H1 (cell line): Measurements from ENCODE around the gene CDKN1A. TPM values are rescaled to one million over a fixed set of nuclear protein-coding genes. Genes with fewer than 3 reads are reported as not detected.

Experiments
- CTCF ChIA-PET: fragments of 300-600 bp; sonication (Branson Sonifier 250); formaldehyde crosslinking; loops from one replicate; lab custom pipeline; 2021; ENCODE audit not compliant: partially characterized antibody; lab: Charles Lee
- POLR2A ChIA-PET: fragments of 300-600 bp; sonication (Branson Sonifier 250); formaldehyde crosslinking; loops from one replicate; lab custom pipeline; 2021; ENCODE audit warnings: inconsistent platforms; ENCODE audit not compliant: partially characterized antibody; lab: Charles Lee
- DNase-seq, 2 experiments: peaks; one replicate each; pipeline versions ENCODE4 v3.0.0 to v3.0.0-alpha.2; 2010 to 2022; ENCODE audit warnings: low spot score in 2 of 2, low read depth in 1 of 2, mixed read lengths in 1 of 2
- FAIRE-seq: peaks from 2 replicates; lab custom pipeline; 2011; peaks lifted over from hg19 to GRCh38; lab: Jason Lieb, UNC
- H2AFZ ChIP-seq: 2 replicates; pipeline ENCODE4 v1.8.1; 2012; ENCODE audit warnings: low read length, inconsistent platforms
- H2AK5ac ChIP-seq: 2 replicates; pipeline ENCODE4 v1.6.1; 2013; ENCODE audit warnings: low read depth, low read length
- H2BK120ac ChIP-seq: replicated peaks from 2 replicates; pipeline ENCODE3; 2013; ENCODE audit warnings: low read depth, low read length, inconsistent platforms
- H2BK12ac ChIP-seq: 2 replicates; pipeline ENCODE4 v1.6.1; 2013; ENCODE audit warnings: low read depth, low read length
- H2BK15ac ChIP-seq: 2 replicates; pipeline ENCODE4 v1.6.1; 2013; ENCODE audit warnings: low read length
- H2BK20ac ChIP-seq: 2 replicates; pipeline ENCODE4 v1.6.1; 2013; ENCODE audit warnings: low read length
- H2BK5ac ChIP-seq: 2 replicates; pipeline ENCODE4 v1.6.1; 2013; ENCODE audit warnings: low read depth, low read length
- H3K14ac ChIP-seq: 2 replicates; pipeline ENCODE4 v1.6.1; 2013; ENCODE audit warnings: inconsistent platforms; ENCODE audit not compliant: insufficient read length
- H3K18ac ChIP-seq: 2 replicates; pipeline ENCODE4 v1.6.1; 2013; ENCODE audit warnings: low read length; ENCODE audit errors: extremely low read depth
- H3K23ac ChIP-seq: 2 replicates; pipeline ENCODE4 v1.6.1; 2013; ENCODE audit warnings: inconsistent platforms; ENCODE audit not compliant: insufficient read length
- H3K23me2 ChIP-seq: 2 replicates; pipeline ENCODE4 v1.6.1; 2013; ENCODE audit warnings: low read depth, low read length
- H3K27ac ChIP-seq: 2 replicates; pipeline ENCODE4 v1.6.1; 2011; ENCODE audit warnings: low read depth, low read length, inconsistent platforms
- H3K27me3 ChIP-seq, 4 experiments: replicated peaks in 1 of 4; 1 replicate in 1 of 4; 2 replicates in 3 of 4; pipeline versions ENCODE4 v1.6.1 to v1.8.1; 2011 to 2013; ENCODE audit warnings: low read length in 3 of 4, mild to moderate bottlenecking in 3 of 4, inconsistent platforms in 2 of 4, mixed read lengths in 2 of 4, moderate library complexity in 1 of 4; ENCODE audit not compliant: control insufficient read depth in 3 of 4, insufficient read depth in 3 of 4; ENCODE audit errors: extremely low read depth in 1 of 4
- H3K36me3 ChIP-seq, 4 experiments: 2 replicates each; pipeline versions ENCODE4 v1.6.1 to v1.8.1; 2011 to 2013; ENCODE audit warnings: mild to moderate bottlenecking in 4 of 4, low read length in 3 of 4, moderate library complexity in 2 of 4, control low read depth in 1 of 4, inconsistent platforms in 1 of 4; ENCODE audit not compliant: insufficient read depth in 4 of 4, control insufficient read depth in 2 of 4
- H3K4ac ChIP-seq: replicated peaks from 2 replicates; pipeline ENCODE3; 2013; ENCODE audit warnings: low read length, low read depth, mixed read lengths, inconsistent platforms; ENCODE audit not compliant: insufficient read length
- H3K4me1 ChIP-seq, 4 experiments: replicated peaks in 1 of 4; 1 replicate in 1 of 4; 2 replicates in 3 of 4; pipeline versions ENCODE4 v1.6.1 to v1.8.1; 2011 to 2013; ENCODE audit warnings: low read length in 3 of 4, inconsistent platforms in 2 of 4, mixed read lengths in 1 of 4; ENCODE audit not compliant: insufficient read depth in 4 of 4, control insufficient read depth in 3 of 4
- H3K4me2 ChIP-seq, 2 experiments: 2 replicates each; pipeline versions ENCODE4 v1.6.1 to v1.8.1; 2011 to 2013; ENCODE audit warnings: low read depth in 2 of 2, low read length in 2 of 2, control low read depth in 1 of 2, inconsistent platforms in 1 of 2, mild to moderate bottlenecking in 1 of 2; ENCODE audit not compliant: insufficient read depth in 1 of 2
- H3K4me3 ChIP-seq, 4 experiments: fragments of 200-600, 300-600 bp in 1 of 4; sonication (generic), shearing (Covaris generic), sonication (Bioruptor Twin) in 1 of 4; 2 replicates each; pipeline versions ENCODE4 v1.5.1 to v1.8.1; 2011 to 2016; ENCODE audit warnings: low read length in 4 of 4, low read depth in 3 of 4, control low read depth in 2 of 4, inconsistent platforms in 2 of 4, mild to moderate bottlenecking in 2 of 4, mixed read lengths in 1 of 4, moderate library complexity in 1 of 4; ENCODE audit not compliant: insufficient read depth in 2 of 4; ENCODE audit errors: extremely low read depth in 1 of 4
- H3K56ac ChIP-seq: replicated peaks from 2 replicates; pipeline ENCODE3; 2013; ENCODE audit warnings: low read depth, mild to moderate bottlenecking, mixed read lengths, low read length, inconsistent platforms; ENCODE audit not compliant: insufficient read length
- H3K79me1 ChIP-seq: 2 replicates; pipeline ENCODE4 v1.6.1; 2013; ENCODE audit warnings: low read depth, low read length, control low read depth
- H3K79me2 ChIP-seq, 2 experiments: 2 replicates each; pipeline versions ENCODE4 v1.6.1 to v1.8.1; 2012 to 2013; ENCODE audit warnings: low read length in 2 of 2, mild to moderate bottlenecking in 2 of 2, inconsistent platforms in 1 of 2; ENCODE audit not compliant: insufficient read depth in 2 of 2, control insufficient read depth in 1 of 2
- H3K9ac ChIP-seq, 4 experiments: replicated peaks in 1 of 4; 1 replicate in 1 of 4; 2 replicates in 3 of 4; pipeline versions ENCODE4 v1.6.1 to v1.8.1; 2011 to 2013; ENCODE audit warnings: low read depth in 3 of 4, low read length in 3 of 4, control low read depth in 2 of 4, mild to moderate bottlenecking in 2 of 4, moderate library complexity in 2 of 4, inconsistent platforms in 1 of 4; ENCODE audit errors: extremely low read depth in 1 of 4
- H3K9me3 ChIP-seq, 2 experiments: 2 replicates each; pipeline versions ENCODE4 v1.6.1 to v1.8.1; 2012 to 2013; ENCODE audit warnings: mild to moderate bottlenecking in 2 of 2, moderate library complexity in 2 of 2, control low read depth in 1 of 2, inconsistent platforms in 1 of 2, low read depth in 1 of 2, low read length in 1 of 2, mixed read lengths in 1 of 2; ENCODE audit not compliant: insufficient read depth in 2 of 2
- H4K20me1 ChIP-seq, 2 experiments: replicated peaks in 1 of 2; 2 replicates each; pipeline versions ENCODE3 to v1.8.1; 2011 to 2013; ENCODE audit warnings: inconsistent platforms in 2 of 2, low read length in 2 of 2, mild to moderate bottlenecking in 1 of 2; ENCODE audit not compliant: insufficient read depth in 2 of 2, control insufficient read depth in 1 of 2
- H4K5ac ChIP-seq: 2 replicates; pipeline ENCODE4 v1.6.1; 2013; ENCODE audit warnings: low read length, low read depth, mixed read lengths, inconsistent platforms; ENCODE audit not compliant: insufficient read length
- H4K8ac ChIP-seq: 2 replicates; pipeline ENCODE4 v1.8.0; 2013; ENCODE audit warnings: mild to moderate bottlenecking, moderate library complexity, low read length, inconsistent platforms; ENCODE audit not compliant: insufficient read depth; ENCODE audit errors: extremely low read depth
- H4K91ac ChIP-seq: replicated peaks from 2 replicates; pipeline ENCODE3; 2013; ENCODE audit warnings: low read length, mixed read lengths, inconsistent platforms; ENCODE audit not compliant: insufficient read length
- HDAC2 ChIP-seq, 2 experiments: fragments of 300-600 bp in 1 of 2; sonication (generic) in 1 of 2; IDR thresholded peaks; 2 replicates each; pipeline ENCODE4 v1.6.1; 2011 to 2012; ENCODE audit warnings: low read depth in 2 of 2, low read length in 2 of 2, mild to moderate bottlenecking in 2 of 2, moderate library complexity in 2 of 2, borderline replicate concordance in 1 of 2, inconsistent platforms in 1 of 2
- WGBS, 2 experiments: shearing (Covaris generic) in 1 of 2; methylation state at CpG; one replicate each; pipeline versions ENCODE4 v1.1.6 to v1.1.7; 2013 to 2015; ENCODE audit warnings: low lambda C conversion rate in 2 of 2, mixed read lengths in 2 of 2, inconsistent platforms in 1 of 2, low coverage in 1 of 2, missing lambda C conversion rate in 1 of 2; ENCODE audit not compliant: insufficient replicate concordance in 2 of 2, insufficient coverage in 1 of 2, insufficient read length in 1 of 2; ENCODE audit errors: extremely low coverage in 1 of 2, missing lambda C conversion rate in 1 of 2; 5-methylcytosine and 5-hydroxymethylcytosine counted together
- polyA plus RNA-seq, 7 experiments: library from polyadenylated mRNA; depleted of rRNA in 3 of 7; stranded (reverse) in 5 of 7; unstranded in 2 of 7; fragments of >200 nt in 5 of 7; fragments of 200-250 nt in 2 of 7; gene quantifications; 1 replicate in 5 of 7; 2 replicates in 1 of 7; 4 replicates in 1 of 7; pipeline versions ENCODE4 v1.2.1 to v1.2.3, GENCODE V29; 2011 to 2013; ENCODE audit warnings: missing spikeins in 2 of 7, mixed read lengths in 2 of 7
- total RNA-seq: library from RNA; stranded (reverse); fragmentation: NEBNext Ultra II Directional; extraction: Animal tissue kit (Norgen Biotek cat#: 25700); gene quantifications from 2 replicates; pipeline ENCODE4 v1.2.1, GENCODE V29; 2021

CDKN1A gene
- total and polyA plus RNA-seq, 2 of the 8 experiments (the other 6 are each of a cell fraction or from before 2014, with no cell fraction given), result 15.2 to 36.0 TPM

DNA sequence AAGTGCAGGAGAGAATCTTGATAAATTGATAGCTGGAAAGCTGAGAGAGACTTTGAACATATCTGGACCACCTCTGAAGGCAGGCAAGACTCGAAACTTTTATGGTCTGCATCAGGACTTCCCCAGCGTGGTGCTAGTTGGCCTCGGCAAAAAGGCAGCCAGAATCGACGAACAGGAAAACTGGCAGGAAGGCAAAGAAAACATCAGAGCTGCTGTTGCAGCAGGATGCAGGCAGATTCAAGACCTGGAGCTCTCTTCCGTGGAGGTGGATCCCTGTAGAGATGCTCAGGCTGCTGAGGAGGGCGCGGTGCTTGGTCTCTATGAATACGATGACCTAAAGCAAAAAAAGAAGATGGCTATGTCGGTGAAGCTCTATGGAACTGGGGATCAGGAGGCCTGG, 4.6 kb upstream of the CDKN1A start:
- H2AK5ac ChIP-seq, result no peak overlapping the region
- H4K20me1 ChIP-seq, result peaks cover 0 to 4% of the 10 kb centered on the region in 2 experiments
- no peak overlapping the region for H3K9ac ChIP-seq
- H3K4ac ChIP-seq, result no peak overlapping the region
- no peak overlapping the region for H4K91ac ChIP-seq
- no peak overlapping the region for H4K5ac ChIP-seq
- no peak overlapping the region for H3K23ac ChIP-seq
- H3K18ac ChIP-seq, result 0 out of 2 replicates have a peak overlapping the region, but pooled peaks have one; percentile 54
- H4K8ac ChIP-seq, result no peak overlapping the region
- POLR2A ChIA-PET, result interaction anchor here (0.6 to 10.6 kb wide), 3 partner anchors 8 to 64 kb away, joined by 3 to 109 read pairs (median 3); no protein-coding TSS in a partner anchor
- peaks cover 0 to 6% (median 2%) of the 10 kb centered on the region in 4 experiments; a peak in 5 of 7 replicates for H3K27me3 ChIP-seq
- peak overlapping the region; percentile 66; the same call in 1 of the 2 replicates for H2BK5ac ChIP-seq
- peak overlapping the region; percentile 87; the same call in 1 of the 2 replicates for H2BK12ac ChIP-seq
- no peaks in the 10 kb centered on the region for H3K36me3 ChIP-seq
- no peak overlapping the region for H2BK15ac ChIP-seq
- no peak for FAIRE-seq
- no peak overlapping the region for H3K4me2 ChIP-seq
- no peak overlapping the region for H2BK120ac ChIP-seq
- no peak overlapping the region for H3K56ac ChIP-seq
- no peaks in the 10 kb centered on the region for H3K79me1 ChIP-seq
- no peak for DNase-seq
- H2BK20ac ChIP-seq, result peak overlapping the region; percentile 61; the same call in 1 of the 2 replicates
- CTCF ChIA-PET, result interaction anchor here (0.9 to 4.1 kb wide), 4 partner anchors 9 to 59 kb away, joined by 3 to 16 read pairs (median 4); no protein-coding TSS in a partner anchor
- no peak overlapping the region for H3K14ac ChIP-seq
- peaks cover 0 to 2% of the 10 kb centered on the region in 2 experiments; a peak in 1 of 4 replicates for H3K79me2 ChIP-seq
- no peak overlapping the region for H2AFZ ChIP-seq
- H3K4me1 ChIP-seq, result peaks cover 5 to 24% (median 15%) of the 10 kb centered on the region in 4 experiments
- peaks cover 7% of the 10 kb centered on the region; the same call in 1 of the 2 replicates for H3K23me2 ChIP-seq
- 93% methylated on average over 10 of the region's 10 CpGs; no CpG with 5 or more reads in 1 of the 2 experiments for WGBS, 2 experiments
- no peak overlapping the region for H3K27ac ChIP-seq
- H3K9me3 ChIP-seq, result no peaks in the 10 kb centered on the region
- H3K4me3 ChIP-seq, result no peak overlapping the region
- no peak for TF ChIP-seq HDAC2 (IDR thresholded peaks at IDR 0.05; ENCODE audit: borderline replicate concordance in 1 of 2, low read depth in 2 of 2, low read length in 2 of 2)
